WERI-Rb-1 (cell line): Measurements from ENCODE around the gene LCK.

ENCODE experiments used
- DNase-seq: peaks from one replicate; pipeline ENCODE4 v3.0.0-alpha.2; 2020
- H3K27ac ChIP-seq: fragments of 250-450 bp; sonication (Bioruptor Pico); 2 replicates; pipeline ENCODE4 v1.5.1; 2020; ENCODE audit warnings: mild to moderate bottlenecking, moderate library complexity
- H3K27me3 ChIP-seq: fragments of 250-450 bp; sonication (Bioruptor Pico); 2 replicates; pipeline ENCODE4 v1.5.1; 2021; ENCODE audit warnings: mild to moderate bottlenecking, low read depth, moderate library complexity; ENCODE audit not compliant: insufficient read depth, severe bottlenecking
- H3K36me3 ChIP-seq: fragments of 250-450 bp; sonication (Bioruptor Pico); 2 replicates; pipeline ENCODE4 v1.5.1; 2020; ENCODE audit warnings: mild to moderate bottlenecking, moderate library complexity
- H3K4me3 ChIP-seq: 2 replicates; pipeline ENCODE4 v1.5.1; 2011; ENCODE audit warnings: low read depth, mild to moderate bottlenecking, control low read depth, low read length
- H3K9me3 ChIP-seq: fragments of 250-450 bp; sonication (Bioruptor Pico); 2 replicates; pipeline ENCODE4 v1.5.1; 2021; ENCODE audit warnings: mild to moderate bottlenecking, moderate library complexity; ENCODE audit not compliant: severe bottlenecking
- CTCF ChIP-seq: IDR thresholded peaks from 2 replicates; pipeline ENCODE4 v1.5.1; 2011; ENCODE audit warnings: low read depth, mild to moderate bottlenecking, control low read depth, inconsistent platforms, low read length

LCK gene

GRCh38 chr1:32241001-32241763, 9.9 kb upstream of the LCK start:
- H3K27me3 ChIP-seq, result no peaks in the 10 kb centered on the region
- no peak for TF ChIP-seq CTCF
- H3K9me3 ChIP-seq, result no peaks in the 10 kb centered on the region
- DNase-seq, result peak; percentile 30
- H3K4me3 ChIP-seq, result no peak overlapping the region
- H3K27ac ChIP-seq, result no peak overlapping the region
- no peaks in the 10 kb centered on the region for H3K36me3 ChIP-seq

- H3K27ac ChIP-seq, result no peak overlapping the region
- no peak overlapping the region for H3K4me3 ChIP-seq
- no peaks in the 10 kb centered on the region for H3K27me3 ChIP-seq
- DNase-seq, result no peak
- H3K36me3 ChIP-seq, result no peaks in the 10 kb centered on the region
- no peak for TF ChIP-seq CTCF
- H3K9me3 ChIP-seq, result no peaks in the 10 kb centered on the region
Observed at GRCh38 chr1:32242341-32242851, 8.7 kb upstream of the LCK start.

- TF ChIP-seq CTCF, result no peak
- no peak within 1 kb of the TSS for H3K4me3 ChIP-seq
- H3K27ac ChIP-seq, result no peak within 1 kb of the TSS
- H3K36me3 ChIP-seq, result no peaks in the 10 kb centered on the region
- DNase-seq, result no peak
- H3K27me3 ChIP-seq, result no peaks in the 10 kb centered on the region
- no peaks in the 10 kb centered on the region for H3K9me3 ChIP-seq
Observed at GRCh38 chr1:32246888-32247273, 4.2 kb upstream of the LCK start, which contains the start of gene FAM167B. TSS of gene FAM167B (plus strand) at chr1:32247222. CDS start at chr1:32247422, 200 bp downstream.

GRCh38 chr1:32247452-32247851, 3.6 kb upstream of the LCK start:
- Histone ChIP-seq H3K27ac (no peak overlapping the region), H3K9me3 (no peaks in the 10 kb centered on the region), H3K27me3 (no peaks in the 10 kb centered on the region), H3K4me3 (no peak overlapping the region), H3K36me3 (no peaks in the 10 kb centered on the region)
- DNase-seq, result no peak
- TF ChIP-seq CTCF, result no peak

GRCh38 chr1:32247983-32248889, 2.8 kb upstream of the LCK start:
- peak; percentile 75 for DNase-seq
- TF ChIP-seq CTCF, result peak; percentile 87
- H3K4me3 ChIP-seq, result no peak overlapping the region
- H3K27ac ChIP-seq, result no peak overlapping the region
- H3K27me3 ChIP-seq, result no peaks in the 10 kb centered on the region
- no peaks in the 10 kb centered on the region for H3K9me3 ChIP-seq
- H3K36me3 ChIP-seq, result no peaks in the 10 kb centered on the region
